ENCODE measurements around the gene KCND3.

Gene KCND3

DNA sequence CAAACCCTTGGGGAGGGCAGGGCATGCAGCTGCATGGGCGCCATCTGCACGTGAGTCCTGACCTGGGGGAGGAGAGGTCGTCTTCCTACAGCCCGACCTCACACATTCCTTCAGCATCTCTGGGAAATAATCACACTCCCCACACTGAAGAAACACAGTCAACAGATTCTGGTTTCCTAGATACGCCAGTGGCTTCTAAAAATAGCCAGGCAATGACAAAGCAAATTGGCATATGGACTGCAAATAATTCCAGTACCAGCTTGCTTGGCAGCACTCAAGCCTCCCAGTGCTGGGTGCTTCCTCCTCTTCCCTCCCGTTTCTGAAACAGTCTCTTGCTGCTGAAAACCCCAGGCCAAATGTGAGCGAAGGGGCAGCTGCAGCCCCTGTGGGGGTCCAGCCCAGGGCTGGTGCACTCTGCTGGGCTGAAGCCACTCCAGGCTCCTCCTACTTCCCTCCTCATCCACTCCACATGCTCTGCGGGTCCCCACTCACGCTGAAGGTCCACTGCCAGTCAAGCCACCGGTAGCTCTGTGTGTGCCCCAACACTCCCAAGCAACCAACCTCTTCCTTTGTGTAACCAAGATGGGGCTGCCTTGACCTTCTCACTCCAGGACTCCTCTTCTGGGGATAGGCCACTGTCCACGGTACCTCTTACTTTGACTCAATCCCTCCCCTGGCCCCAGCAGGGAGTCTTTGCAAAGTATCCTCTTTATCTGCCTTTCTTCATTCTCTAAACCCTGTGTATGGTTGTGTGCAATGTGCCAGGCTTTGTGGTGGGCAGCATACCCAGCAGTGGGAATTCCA is 69.0 kb downstream of the KCND3 start:
- FAIRE-seq = peak; percentile 48
- peak; percentile 47 for DNase-seq (ENCODE audit: low spot score)

DNA sequence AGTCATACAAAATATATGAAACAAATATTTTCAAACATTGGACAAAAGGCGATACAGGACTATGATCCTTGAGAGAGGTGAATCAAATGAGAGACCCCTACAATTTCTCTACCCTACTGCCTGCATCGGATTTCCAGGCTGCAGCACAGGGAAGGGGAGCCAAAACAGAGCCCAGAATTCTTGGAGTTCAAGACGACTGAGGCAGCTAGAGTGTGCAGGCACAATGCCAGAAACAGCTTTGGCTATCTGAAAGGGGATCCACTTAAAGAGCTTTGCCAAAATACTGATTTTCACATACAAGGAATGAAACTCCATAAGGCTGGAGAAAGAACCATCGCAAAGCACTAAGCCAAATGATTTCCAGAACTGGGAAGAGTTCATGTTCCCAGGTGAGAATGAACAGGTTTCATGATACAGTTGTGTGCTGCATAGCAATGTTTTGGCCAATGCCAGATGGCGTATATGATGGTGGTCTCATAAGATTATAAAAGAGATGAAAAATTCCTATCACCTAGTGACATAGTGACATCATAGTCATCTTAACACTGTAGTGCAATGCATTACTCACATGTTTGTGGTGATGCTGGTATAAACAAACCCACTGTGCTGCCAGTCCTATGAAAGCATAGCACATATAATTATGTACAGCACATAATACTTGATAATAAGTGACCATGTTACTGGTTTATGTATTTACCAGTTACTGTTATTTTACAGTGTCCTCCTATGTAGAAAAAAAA is 77.5 kb downstream of the KCND3 start:
- peak; percentile 9 for FAIRE-seq
- no peak for DNase-seq (ENCODE audit: low spot score)

DNA sequence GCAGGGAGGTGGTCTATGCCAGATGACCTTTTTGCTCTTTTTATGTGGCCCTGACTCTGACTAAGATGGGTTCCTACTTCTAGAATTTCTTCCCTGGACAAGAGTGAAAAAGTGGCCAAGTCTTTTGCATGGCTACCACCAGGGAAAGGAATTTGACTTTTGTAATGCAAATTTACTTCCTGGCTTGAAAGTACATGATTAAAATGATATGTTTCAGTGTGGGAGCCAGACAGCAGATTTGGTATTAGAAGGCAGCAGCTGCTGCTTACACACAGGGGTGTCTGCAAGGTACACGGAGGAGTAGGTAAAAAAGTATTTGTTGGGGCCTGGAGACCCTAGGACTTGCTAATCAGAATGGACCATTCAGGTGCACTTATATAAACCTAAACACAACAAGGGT is 78.4 kb downstream of the KCND3 start:
- no peak for FAIRE-seq
- DNase-seq (ENCODE audit: low spot score) = no peak

DNA sequence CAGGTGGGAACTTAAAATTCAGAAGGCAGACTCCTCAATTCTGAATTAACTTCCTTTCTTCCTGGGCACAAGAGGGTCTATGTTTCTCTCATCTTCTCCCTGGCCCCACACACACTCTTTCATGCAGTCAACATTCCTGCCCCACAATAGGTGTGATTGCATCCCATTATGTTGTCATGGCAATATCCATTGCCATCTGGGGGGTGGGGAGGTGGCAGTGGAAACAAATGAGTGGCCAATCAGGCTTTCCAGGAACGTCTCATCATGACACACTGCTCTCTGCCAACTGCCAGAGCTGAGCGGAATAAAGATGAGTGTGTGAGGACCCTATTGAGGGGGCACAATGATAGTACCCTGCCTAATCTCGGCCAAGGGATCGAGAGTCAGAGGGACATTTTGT is 80.4 kb downstream of the KCND3 start:
- FAIRE-seq (no peak), DNase-seq (ENCODE audit: low spot score) (no peak)

DNA sequence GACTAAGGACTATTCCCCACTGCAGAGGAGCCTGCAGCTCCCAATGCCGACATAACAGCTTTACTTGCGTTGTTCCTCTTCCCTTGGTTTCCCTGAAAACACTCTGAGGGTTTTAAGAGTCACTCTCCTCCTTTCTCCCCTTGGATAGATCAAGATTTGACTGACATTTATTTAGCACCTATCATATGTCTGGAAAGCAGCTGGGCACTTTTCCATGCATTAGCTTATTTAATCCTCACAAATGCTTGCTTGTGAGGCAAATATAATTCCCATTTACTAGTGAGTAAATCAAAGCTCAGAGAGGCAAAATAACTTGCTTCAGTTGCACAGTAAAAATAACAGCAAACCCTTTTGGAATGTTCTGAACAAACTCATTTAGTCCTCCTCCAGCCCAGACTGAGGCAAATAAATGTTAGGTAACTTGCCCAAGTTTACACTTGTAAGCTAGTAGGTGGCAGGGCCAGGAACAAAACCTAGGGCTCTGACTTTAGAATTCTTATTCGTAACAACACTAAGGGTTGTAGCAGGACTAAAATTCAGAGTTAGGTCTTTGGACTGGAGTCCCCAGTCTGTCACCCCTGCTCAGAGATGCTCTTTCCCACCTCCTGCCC is 81.4 kb downstream of the KCND3 start:
- DNase-seq (ENCODE audit: low spot score) (no peak), FAIRE-seq (no peak)

DNA sequence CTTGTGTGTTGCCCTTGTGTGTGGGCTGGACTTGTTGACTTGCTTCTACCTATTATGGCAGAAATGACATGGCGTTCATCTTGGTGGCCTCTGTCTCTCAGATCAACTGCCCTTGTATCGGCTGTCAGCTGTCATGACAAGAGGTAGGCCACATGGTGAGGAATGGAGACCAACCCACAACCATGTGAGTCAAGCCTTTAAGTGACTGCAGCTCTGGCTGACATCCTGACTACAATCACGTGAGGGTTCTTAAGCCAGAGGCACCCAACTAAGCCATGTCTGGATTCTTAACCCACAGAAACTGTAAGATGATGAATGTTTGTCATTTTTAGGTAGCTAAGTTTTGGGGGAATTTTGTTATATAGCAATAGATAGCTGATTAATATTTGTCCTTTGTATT is 82.1 kb downstream of the KCND3 start:
- FAIRE-seq (no peak), DNase-seq (ENCODE audit: low spot score) (no peak)

DNA sequence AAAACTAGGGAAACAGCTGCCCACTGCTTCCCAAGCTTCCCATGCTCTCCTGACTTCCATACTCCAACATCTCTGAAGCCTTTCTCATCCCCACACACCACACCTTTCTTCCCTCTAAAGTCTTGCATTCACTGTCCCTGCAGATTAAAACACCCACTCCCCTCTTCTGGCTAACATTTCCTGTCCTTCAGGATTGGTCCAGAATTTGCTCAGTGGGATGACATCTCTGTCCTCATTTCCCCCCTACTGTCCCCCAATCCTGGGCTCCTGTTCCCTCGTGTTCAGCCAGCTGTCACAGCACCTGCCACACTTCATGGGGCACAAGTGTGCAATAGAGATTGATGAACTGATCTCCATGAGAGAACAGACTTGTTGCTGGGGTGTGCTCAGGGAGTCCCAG is 82.7 kb downstream of the KCND3 start:
- no peak for DNase-seq (ENCODE audit: low spot score)
- FAIRE-seq = no peak

DNA sequence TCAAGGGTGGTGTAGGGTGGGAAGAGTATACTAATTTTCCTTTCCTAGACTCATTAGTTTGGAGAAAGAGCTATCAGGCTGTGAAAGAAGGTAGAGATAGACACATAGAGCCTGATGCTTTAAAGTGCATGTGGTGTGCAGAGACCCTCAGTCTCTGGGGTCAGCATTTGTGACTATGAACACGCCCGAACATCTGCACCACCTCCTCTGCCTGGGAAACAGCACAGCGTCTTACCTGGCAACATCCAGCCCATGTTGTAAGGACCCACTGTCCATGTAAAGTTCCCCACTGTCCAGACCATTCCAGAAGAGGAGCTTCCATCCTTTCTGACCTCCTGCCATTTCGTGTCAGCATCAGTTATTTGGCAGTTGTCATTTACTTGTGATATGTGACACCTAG is 83.4 kb downstream of the KCND3 start:
- no peak for DNase-seq (ENCODE audit: low spot score)
- no peak for FAIRE-seq

DNA sequence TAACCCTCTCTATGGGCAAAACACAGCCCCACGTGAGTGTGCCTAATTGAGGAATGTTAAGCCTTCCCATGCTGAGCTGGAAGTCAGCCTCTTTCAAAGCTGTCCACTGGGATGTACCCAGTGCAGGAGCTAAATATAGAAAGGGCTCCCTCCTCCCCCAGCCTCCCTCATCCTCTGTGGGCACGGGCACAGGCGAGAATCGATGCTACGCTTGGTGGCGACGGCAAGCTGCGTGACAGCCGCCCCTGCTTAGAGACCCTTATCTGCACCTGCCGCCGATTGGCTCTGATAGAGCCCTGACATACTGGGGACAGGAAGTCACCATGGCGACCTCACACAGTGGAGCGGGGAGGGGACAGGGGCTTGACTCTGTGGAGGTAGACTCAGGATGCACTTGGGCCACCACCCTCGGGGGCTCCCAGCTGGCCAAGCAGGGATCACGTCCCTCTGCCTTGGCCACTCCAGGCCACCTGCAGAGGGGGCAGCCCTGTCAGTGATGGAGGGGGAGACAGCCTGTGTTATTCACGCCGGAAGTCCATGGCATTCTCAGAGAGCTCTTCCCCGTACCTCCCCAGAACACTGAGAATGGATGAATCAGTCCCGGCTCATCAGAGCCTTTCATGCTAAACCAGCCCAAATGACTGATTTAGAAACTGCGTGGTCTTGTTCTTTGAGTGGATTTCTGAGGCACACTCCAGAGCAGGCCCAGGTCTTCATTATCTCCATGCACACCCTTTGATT is 84.8 kb downstream of the KCND3 start:
- DNase-seq (ENCODE audit: low spot score) = peak; percentile 27
- FAIRE-seq = no peak

DNA sequence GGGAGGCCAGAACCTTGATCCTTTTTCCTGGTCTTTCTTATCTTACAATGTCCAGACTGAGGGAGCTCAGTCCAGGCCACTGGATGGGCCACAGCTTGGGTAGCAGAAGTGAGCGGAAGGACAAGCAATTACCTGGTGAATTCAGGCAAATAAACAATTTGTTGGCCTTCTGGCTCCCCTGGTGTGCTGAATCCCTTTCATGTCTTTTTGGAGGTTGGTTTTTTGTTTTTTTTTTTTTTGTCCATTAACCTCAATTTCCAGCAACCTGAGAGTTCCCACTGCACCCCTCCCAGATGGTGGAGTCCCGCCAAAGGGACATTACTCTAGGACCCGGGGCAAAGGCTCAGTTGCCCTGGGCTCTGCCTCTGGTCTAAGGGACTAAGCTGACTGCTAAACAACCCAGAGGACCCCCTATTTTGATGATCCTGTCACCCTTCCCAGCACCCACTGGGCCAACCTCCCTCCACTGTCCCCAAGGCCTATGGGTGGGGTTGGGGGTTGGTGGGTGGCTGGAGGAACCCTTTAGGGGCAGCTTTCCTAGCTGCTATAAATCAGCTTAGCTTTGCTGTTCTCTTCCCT is 85.5 kb downstream of the KCND3 start:
- FAIRE-seq = no peak
- DNase-seq (ENCODE audit: low spot score) = no peak

DNA sequence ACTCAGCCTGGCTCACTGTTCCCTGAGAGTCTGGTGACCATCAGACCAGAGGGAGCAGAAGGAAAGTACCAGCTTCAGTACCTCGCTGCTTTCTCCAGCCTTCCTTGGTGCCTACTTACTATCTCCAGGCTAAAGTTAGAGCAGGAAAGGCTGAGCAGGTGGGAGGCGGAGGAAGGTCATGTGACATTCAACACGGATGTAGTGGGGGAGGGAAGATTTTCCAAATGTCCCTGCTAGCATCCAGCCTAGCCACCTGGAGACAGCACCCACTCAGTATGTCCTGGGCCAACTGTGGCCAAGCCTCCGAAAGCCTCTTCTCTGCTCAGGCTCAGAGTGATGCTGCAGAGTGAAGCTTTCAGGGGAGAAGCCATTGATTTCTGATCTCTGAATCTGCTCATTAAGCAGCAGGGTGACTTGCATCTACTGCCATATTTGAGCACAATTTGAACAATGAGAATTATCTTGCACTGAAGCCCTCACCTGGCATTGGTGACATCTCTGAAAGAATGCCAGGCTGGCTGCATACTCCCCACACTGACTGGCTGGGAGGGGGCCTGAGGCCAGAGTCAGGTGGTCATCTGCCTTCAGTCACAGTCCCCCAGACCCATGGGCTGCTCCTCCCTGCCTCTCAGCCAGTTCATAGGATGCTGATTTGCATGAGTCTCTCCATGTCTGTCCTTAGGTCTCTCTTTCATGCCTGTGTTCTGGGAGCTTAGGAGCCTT is 86.2 kb downstream of the KCND3 start:
- FAIRE-seq (no peak), DNase-seq (ENCODE audit: low spot score) (no peak)

DNA sequence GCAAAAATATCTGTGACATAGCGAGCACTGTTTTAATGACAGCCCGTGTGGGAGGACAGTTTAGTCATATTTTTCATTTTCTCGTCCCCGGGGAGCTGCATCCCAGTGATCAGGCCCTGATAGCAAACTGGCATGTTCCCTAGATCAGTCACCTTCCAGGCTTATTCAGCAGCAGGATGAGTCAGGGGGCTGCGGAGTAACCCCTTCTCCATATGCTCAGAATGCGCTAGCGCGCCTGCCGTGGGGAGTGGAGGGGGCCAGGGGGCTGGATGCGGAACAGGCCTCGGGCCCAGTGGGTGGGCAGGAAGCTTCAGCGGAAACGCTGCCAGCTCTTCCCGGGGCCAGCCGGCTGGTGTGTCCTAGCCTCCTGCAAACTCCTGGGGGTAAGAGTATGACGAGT is 94.0 kb downstream of the KCND3 start:
- FAIRE-seq = no peak
- DNase-seq (ENCODE audit: low spot score) = no peak

DNA sequence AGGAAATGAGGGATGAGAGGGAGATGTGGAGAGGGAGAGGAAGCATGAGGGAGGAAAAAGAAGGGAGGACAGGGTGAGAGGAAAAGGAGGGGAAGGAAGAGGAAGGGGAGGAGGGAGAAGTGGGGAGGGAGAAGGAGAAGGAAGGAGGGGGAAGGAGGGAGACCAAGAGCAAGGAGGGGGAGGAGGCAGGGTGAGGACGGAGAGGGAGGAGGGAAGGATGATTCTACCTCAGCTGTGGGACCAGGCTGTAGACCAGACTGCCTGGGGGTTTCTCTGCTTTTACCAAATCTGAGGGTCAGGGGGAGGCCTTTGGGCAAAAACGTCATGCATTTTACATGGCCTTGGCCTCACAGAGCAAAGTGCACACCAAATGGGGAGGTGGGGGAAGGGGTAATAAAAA is 94.5 kb downstream of the KCND3 start:
- FAIRE-seq (no peak), DNase-seq (ENCODE audit: low spot score) (no peak)

DNA sequence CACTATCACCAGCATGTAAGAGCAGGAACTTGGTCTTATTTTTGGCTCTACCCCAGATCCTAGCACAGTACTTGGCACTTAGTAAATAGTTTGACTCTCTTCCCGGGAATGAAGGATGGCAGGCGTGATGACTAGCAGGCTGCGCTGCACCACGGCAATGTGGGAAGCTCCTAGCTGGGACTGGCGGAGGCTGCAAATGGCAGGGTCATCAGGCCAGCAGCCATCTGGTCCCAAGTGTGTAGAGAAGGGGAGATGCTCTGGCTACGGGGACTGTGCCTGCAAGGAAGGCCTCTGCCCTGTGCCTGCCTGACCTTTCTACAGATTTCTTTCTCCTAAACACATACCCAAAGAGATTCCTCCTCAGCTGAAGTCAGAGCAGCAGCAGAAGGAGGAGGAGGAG is 95.0 kb downstream of the KCND3 start:
- no peak for FAIRE-seq
- no peak for DNase-seq (ENCODE audit: low spot score)

DNA sequence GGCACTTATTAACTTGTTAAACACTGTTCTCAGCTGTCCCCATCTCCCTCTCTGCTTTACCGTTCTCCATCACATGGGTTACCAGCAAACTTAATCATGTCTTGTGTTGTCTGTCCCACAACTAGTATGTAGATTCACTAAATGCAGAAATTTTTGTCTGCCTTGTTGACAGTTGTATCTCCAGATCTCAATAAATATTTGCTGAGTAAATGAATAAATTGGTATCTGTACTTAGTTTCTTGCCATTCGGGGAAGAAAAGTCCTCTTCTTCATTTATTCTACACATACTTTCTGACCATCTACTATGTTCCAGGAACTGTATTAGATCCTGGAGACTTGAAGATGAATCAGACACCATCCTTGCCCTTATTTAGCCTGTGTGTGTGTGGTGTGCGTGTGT is 97.9 kb downstream of the KCND3 start:
- DNase-seq (ENCODE audit: low spot score) (no peak), FAIRE-seq (no peak)

DNA sequence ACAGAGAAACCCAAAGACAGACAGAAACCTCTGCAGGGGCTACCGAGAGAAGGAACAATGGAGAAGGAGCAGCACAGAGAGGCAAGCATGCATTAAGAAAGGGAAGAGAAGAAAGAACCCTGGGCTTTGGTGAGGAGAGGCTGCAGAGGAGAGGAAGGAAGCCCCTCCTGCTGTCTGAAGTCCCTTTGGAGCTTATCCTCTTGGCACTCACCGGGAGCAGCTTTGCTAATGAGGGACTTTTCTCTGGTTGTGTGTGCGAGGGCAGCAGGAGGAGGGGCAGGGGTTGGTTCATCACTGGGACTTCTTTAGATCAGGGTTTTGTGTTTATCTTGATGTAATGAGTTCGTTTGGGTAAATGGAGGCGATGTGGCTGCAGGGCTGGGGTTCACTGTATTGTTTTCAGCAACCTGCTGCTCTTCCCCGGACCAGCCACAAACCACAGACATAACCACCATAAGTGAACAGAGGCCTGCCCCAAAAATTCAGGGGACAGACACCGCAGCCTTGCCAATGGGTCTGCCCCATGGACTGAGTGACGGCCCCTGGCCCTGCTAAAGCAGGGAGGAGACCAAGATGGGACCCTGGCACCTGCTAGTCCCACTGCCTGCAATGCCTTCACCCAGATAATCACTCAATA is 100.6 kb downstream of the KCND3 start:
- FAIRE-seq (no peak), DNase-seq (ENCODE audit: low spot score) (no peak)

DNA sequence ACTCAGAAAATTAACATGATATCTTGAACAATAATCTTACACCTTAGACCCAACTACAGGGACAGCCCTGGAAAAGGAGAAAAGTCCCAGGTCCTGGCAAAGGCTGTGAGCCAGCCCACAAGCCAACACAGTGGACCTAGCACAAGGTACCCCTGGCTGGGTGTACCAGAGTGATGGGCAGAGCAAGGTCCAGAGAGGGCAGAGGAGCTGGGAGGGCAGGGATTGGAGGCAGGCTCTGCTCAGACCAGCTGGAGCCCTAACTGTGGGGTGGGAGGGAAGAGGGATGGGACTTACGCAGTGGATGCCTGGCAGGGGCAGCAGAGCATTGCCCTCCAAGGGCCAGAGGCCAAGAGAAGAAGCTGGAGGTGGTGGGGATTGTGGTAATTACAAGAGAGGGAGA is 101.6 kb downstream of the KCND3 start:
- no peak for DNase-seq (ENCODE audit: low spot score)
- no peak for FAIRE-seq

DNA sequence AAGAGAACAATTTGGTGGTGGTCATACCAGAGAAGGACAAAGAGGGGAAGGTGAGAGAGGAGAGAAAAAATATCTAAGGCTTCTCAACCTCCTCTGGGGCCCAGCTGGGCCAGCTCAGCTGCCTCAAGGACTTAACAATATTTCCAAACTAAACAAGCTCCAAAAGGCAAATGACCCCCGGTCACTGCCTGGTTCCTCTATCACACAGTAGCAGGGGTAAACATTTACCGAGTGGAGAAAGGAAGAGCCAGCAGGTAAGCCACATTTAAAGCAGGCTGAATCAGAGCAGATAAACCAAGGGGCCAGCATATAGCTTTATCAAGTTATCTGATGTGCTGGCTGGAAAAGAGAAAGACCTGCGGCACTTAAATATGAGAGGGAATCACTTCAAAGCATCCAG is 102.1 kb downstream of the KCND3 start:
- no peak for FAIRE-seq

DNA sequence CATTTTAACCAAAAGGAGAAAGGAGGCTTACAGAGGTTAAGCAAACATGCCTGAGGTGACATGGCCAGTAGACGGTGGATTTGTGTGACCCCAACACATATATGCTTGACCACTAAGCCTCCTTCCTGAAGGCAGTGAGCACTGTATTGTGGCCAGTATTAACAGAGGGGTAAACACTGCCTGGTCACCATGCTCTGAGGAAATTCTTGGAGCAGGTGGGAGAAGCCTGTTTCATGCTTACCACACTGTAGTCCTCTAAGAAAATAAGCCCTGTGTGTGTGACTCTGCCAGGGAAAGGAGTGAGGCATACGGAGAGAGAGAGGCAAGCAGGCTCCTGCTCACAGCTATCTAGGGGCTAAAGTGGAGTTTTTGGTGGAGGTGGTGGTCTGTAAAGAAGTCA is 102.7 kb downstream of the KCND3 start:
- FAIRE-seq = no peak
- DNase-seq (ENCODE audit: low spot score) = no peak

More for the DNA sequence above, 102.1 kb downstream of the KCND3 start:
- no peak for DNase-seq (ENCODE audit: low spot score)

DNA sequence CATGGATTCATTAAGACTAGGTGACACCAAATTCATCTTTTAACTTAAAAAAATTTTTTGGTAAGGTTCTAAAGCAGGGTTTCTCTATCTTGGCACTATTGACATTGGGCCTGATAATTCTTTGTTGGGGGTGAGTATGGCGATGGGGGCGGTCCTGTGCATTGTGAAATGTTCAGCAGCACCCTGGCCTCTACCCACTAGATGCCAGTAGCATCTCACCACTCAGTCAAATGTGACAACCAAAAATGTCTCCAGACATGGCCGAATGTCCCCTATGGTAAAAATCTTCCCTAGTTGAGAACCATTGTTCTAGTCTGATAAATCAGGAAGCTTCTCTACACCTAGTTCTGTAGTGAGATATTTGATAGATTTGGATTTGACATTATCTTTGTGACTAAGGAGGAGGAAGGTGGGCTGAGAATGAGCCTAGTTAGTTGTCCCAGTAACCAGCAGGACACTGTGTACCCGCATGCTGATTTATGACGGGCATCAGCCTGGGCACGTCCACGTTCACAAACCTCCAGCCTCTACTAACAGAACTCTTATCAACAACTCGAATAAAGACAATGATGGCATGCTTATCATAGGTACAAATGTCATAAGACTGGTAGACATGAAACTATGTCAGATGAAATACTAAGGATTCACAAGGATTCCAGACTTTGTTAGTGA is 104.6 kb downstream of the KCND3 start:
- FAIRE-seq (no peak), DNase-seq (ENCODE audit: low spot score) (no peak)
